GM11168 (cell line): ENCODE results near the gene KLRC3.
"Not testable (repeated sequence)": the region's sequence is repeated elsewhere in the genome, so short reads cannot be mapped to it uniquely, and the experiment has no call there.

Experiments used
- in situ Hi-C: fragments of 300-500 bp; cut with MboI; formaldehyde crosslinking; loops from one replicate; pipeline ENCODE4 v1.12.0; 2022; ENCODE audit warnings: low sequenced_read_pairs; ENCODE audit not compliant: unreplicated experiment

Gene KLRC3

GRCh38 chr12:10420334-10420733, at the start of gene KLRC3:
Gene KLRC3, minus strand, starts transcription at chr12:10420595. Its CDS starts 45 bp downstream, at chr12:10420550.
- in situ Hi-C loops, result not testable (repeated sequence)

- in situ Hi-C loops, result no loop called here
Measured at GRCh38 chr12:10469701-10470100, 49.3 kb upstream of the KLRC3 start.

GRCh38 chr12:10466311-10466710, 45.9 kb upstream of the KLRC3 start:
- in situ Hi-C loops, result no loop called here

- in situ Hi-C loops, result no loop called here
Measured at GRCh38 chr12:10457760-10458159, 37.4 kb upstream of the KLRC3 start.

- in situ Hi-C loops, result no loop called here
Measured at GRCh38 chr12:10456856-10457255, 36.5 kb upstream of the KLRC3 start.

GRCh38 chr12:10455766-10456165, 35.4 kb upstream of the KLRC3 start:
- in situ Hi-C loops, result no loop called here

GRCh38 chr12:10454531-10454930, 34.1 kb upstream of the KLRC3 start:
- in situ Hi-C loops, result no loop called here

- in situ Hi-C loops, result no loop called here
Measured at GRCh38 chr12:10453156-10453555, 32.8 kb upstream of the KLRC3 start, which contains the start of gene KLRC1. Gene KLRC1, minus strand, starts transcription at chr12:10453377. Its CDS starts 2,221 bp downstream, at chr12:10451156.

GRCh38 chr12:10448236-10448635, 27.8 kb upstream of the KLRC3 start:
- in situ Hi-C loops, result no loop called here

GRCh38 chr12:10446052-10446451, 25.7 kb upstream of the KLRC3 start:
- in situ Hi-C loops, result not testable (repeated sequence)

- in situ Hi-C loops, result not testable (repeated sequence)
Measured at GRCh38 chr12:10441144-10441543, 20.7 kb upstream of the KLRC3 start.

- in situ Hi-C loops, result not testable (repeated sequence)
Measured at GRCh38 chr12:10439608-10440274, 19.3 kb upstream of the KLRC3 start.

GRCh38 chr12:10437601-10438000, 17.2 kb upstream of the KLRC3 start:
- in situ Hi-C loops, result not testable (repeated sequence)

- in situ Hi-C loops, result not testable (repeated sequence)
Measured at GRCh38 chr12:10435816-10436215, 15.4 kb upstream of the KLRC3 start, which contains the start of gene KLRC2. Gene KLRC2, minus strand, starts transcription at chr12:10436010. Its CDS starts 24 bp downstream, at chr12:10435986.

GRCh38 chr12:10430623-10431022, 10.2 kb upstream of the KLRC3 start:
- in situ Hi-C loops, result not testable (repeated sequence)

- in situ Hi-C loops, result not testable (repeated sequence)
Measured at GRCh38 chr12:10425938-10426337, 5.5 kb upstream of the KLRC3 start.

- in situ Hi-C loops, result not testable (repeated sequence)
Measured at GRCh38 chr12:10424260-10424899, 4.0 kb upstream of the KLRC3 start.

GRCh38 chr12:10422159-10422558, 1.8 kb upstream of the KLRC3 start:
- in situ Hi-C loops, result not testable (repeated sequence)

- in situ Hi-C loops, result no loop called here
Measured at GRCh38 chr12:10409392-10409791, 11.0 kb downstream of the KLRC3 start, which contains the start of gene KLRC4. Gene KLRC4, minus strand, starts transcription at chr12:10409757. Its CDS starts 182 bp downstream, at chr12:10409575.

- in situ Hi-C loops, result no loop called here
Measured at GRCh38 chr12:10408842-10409241, 11.6 kb downstream of the KLRC3 start.

GRCh38 chr12:10406725-10407124, 13.7 kb downstream of the KLRC3 start:
- in situ Hi-C loops, result no loop called here
